ENCODE measurements around the gene MEOX1.

DNA sequence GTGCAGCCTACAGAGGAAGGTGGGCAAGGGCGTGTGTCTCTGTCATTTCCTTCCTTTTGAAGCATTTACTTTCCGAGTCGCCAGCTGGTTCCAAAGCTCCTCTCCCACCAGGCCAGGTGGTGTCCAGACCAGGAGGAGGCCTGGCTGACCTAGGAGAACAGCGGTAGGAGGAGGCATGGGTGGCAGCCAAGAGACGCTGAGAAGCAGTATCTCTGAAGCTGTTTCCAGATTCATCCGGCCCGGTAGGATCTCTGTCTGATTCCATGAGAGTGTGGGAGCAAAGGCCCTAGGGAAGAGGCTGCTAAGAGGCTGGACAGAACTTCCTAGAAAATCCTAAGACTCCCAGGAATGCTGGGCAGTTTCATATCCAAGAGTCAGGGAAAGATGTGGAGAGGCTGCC is 20.3 kb downstream of the MEOX1 start:
- TF ChIP-seq, protein P1, sequence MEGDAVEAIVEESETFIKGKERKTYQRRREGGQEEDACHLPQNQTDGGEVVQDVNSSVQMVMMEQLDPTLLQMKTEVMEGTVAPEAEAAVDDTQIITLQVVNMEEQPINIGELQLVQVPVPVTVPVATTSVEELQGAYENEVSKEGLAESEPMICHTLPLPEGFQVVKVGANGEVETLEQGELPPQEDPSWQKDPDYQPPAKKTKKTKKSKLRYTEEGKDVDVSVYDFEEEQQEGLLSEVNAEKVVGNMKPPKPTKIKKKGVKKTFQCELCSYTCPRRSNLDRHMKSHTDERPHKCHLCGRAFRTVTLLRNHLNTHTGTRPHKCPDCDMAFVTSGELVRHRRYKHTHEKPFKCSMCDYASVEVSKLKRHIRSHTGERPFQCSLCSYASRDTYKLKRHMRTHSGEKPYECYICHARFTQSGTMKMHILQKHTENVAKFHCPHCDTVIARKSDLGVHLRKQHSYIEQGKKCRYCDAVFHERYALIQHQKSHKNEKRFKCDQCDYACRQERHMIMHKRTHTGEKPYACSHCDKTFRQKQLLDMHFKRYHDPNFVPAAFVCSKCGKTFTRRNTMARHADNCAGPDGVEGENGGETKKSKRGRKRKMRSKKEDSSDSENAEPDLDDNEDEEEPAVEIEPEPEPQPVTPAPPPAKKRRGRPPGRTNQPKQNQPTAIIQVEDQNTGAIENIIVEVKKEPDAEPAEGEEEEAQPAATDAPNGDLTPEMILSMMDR (IDR thresholded peaks at IDR 0.05) = no peak
- no peak for TF ChIP-seq POLR2A (IDR thresholded peaks at IDR 0.05)
